IPS-18a (cell line): Measurements from ENCODE around the gene SEMA4D.
"Not testable (repeated sequence)": the region's sequence is repeated elsewhere in the genome, so short reads cannot be mapped to it uniquely, and the experiment has no call there.

Source experiments
- H3K27ac ChIP-seq: one replicate; pipeline ENCODE4 v1.5.1; 2013; ENCODE audit warnings: low read length
- H3K27me3 ChIP-seq: one replicate; pipeline ENCODE4 v1.6.1; 2013; ENCODE audit warnings: mild to moderate bottlenecking, low read length; ENCODE audit not compliant: control insufficient read depth, insufficient read depth
- H3K36me3 ChIP-seq: one replicate; pipeline ENCODE4 v1.6.1; 2013; ENCODE audit warnings: low read depth, low read length; ENCODE audit not compliant: control insufficient read depth
- H3K4me1 ChIP-seq: one replicate; pipeline ENCODE4 v1.6.1; 2013; ENCODE audit warnings: low read depth, low read length; ENCODE audit not compliant: control insufficient read depth
- H3K4me3 ChIP-seq: one replicate; pipeline ENCODE4 v1.5.1; 2013; ENCODE audit warnings: low read length
- H3K9ac ChIP-seq: one replicate; pipeline ENCODE4 v1.6.1; 2013; ENCODE audit warnings: mild to moderate bottlenecking, low read length, moderate library complexity
- H3K9me3 ChIP-seq: one replicate; pipeline ENCODE4 v1.6.1; 2013; ENCODE audit warnings: low read depth, low read length; ENCODE audit not compliant: control insufficient read depth

SEMA4D gene

GRCh38 chr9:89486681-89487080 lies 11.2 kb downstream of the SEMA4D start:
- Histone ChIP-seq H3K27ac (no peak overlapping the region), H3K4me3 (no peak overlapping the region), H3K27me3 (no peaks in the 10 kb centered on the region), H3K4me1 (peaks cover 10% of the 10 kb centered on the region), H3K9me3 (no peaks in the 10 kb centered on the region), H3K36me3 (no peaks in the 10 kb centered on the region), H3K9ac (no peak overlapping the region)

- Histone ChIP-seq H3K9ac (no peak overlapping the region), H3K4me3 (no peak overlapping the region), H3K4me1 (peaks cover 2% of the 10 kb centered on the region), H3K27me3 (no peaks in the 10 kb centered on the region), H3K9me3 (no peaks in the 10 kb centered on the region), H3K27ac (no peak overlapping the region), H3K36me3 (no peaks in the 10 kb centered on the region)
These were observed 13.2 kb downstream of the SEMA4D start for GRCh38 chr9:89484475-89485404.

GRCh38 chr9:89483592-89484474 lies 14.1 kb downstream of the SEMA4D start:
- Histone ChIP-seq H3K36me3 (peaks cover 3% of the 10 kb centered on the region), H3K9me3 (no peaks in the 10 kb centered on the region), H3K9ac (no peak overlapping the region), H3K4me1 (no peaks in the 10 kb centered on the region), H3K4me3 (no peak overlapping the region), H3K27ac (no peak overlapping the region), H3K27me3 (no peaks in the 10 kb centered on the region)

- Histone ChIP-seq H3K27me3 (no peaks in the 10 kb centered on the region), H3K4me1 (peaks cover 3% of the 10 kb centered on the region), H3K9me3 (no peaks in the 10 kb centered on the region), H3K4me3 (no peak overlapping the region), H3K36me3 (peaks cover 3% of the 10 kb centered on the region), H3K9ac (no peak overlapping the region), H3K27ac (no peak overlapping the region)
These were observed 15.0 kb downstream of the SEMA4D start for GRCh38 chr9:89482901-89483361.

GRCh38 chr9:89482056-89482851 lies 15.7 kb downstream of the SEMA4D start:
- Histone ChIP-seq H3K4me3 (no peak overlapping the region), H3K9me3 (no peaks in the 10 kb centered on the region), H3K4me1 (peaks cover 3% of the 10 kb centered on the region), H3K36me3 (peaks cover 3% of the 10 kb centered on the region), H3K27ac (no peak overlapping the region), H3K9ac (no peak overlapping the region), H3K27me3 (no peaks in the 10 kb centered on the region)

- Histone ChIP-seq H3K27ac (no peak overlapping the region), H3K4me1 (peaks cover 3% of the 10 kb centered on the region), H3K9ac (no peak overlapping the region)
These were observed 16.4 kb downstream of the SEMA4D start for GRCh38 chr9:89481538-89481915.

GRCh38 chr9:89480825-89481537 lies 16.9 kb downstream of the SEMA4D start:
- no peak overlapping the region for H3K4me3 ChIP-seq

More at GRCh38 chr9:89481538-89481915, 16.4 kb downstream of the SEMA4D start:
- H3K4me3 ChIP-seq, result no peak overlapping the region
- peaks cover 3% of the 10 kb centered on the region for H3K36me3 ChIP-seq
- H3K27me3 ChIP-seq, result no peaks in the 10 kb centered on the region
- no peaks in the 10 kb centered on the region for H3K9me3 ChIP-seq

GRCh38 chr9:89480372-89480771 lies 17.5 kb downstream of the SEMA4D start:
- not testable (repeated sequence) for H3K9me3 ChIP-seq, H3K4me1 ChIP-seq, H3K36me3 ChIP-seq, H3K4me3 ChIP-seq, H3K27ac ChIP-seq, H3K9ac ChIP-seq, H3K27me3 ChIP-seq

More at GRCh38 chr9:89480825-89481537, 16.9 kb downstream of the SEMA4D start:
- H3K27ac ChIP-seq, result no peak overlapping the region
- peaks cover 3% of the 10 kb centered on the region for H3K36me3 ChIP-seq
- H3K9ac ChIP-seq, result no peak overlapping the region
- peaks cover 3% of the 10 kb centered on the region for H3K4me1 ChIP-seq
- H3K9me3 ChIP-seq, result no peaks in the 10 kb centered on the region
- H3K27me3 ChIP-seq, result no peaks in the 10 kb centered on the region

GRCh38 chr9:89479669-89480011 lies 18.3 kb downstream of the SEMA4D start:
- H3K4me1 ChIP-seq, H3K9me3 ChIP-seq: not testable (repeated sequence)

GRCh38 chr9:89478821-89479668 lies 18.9 kb downstream of the SEMA4D start:
- no peak overlapping the region for H3K4me3 ChIP-seq
- no peak overlapping the region for H3K27ac ChIP-seq
- peaks cover 3% of the 10 kb centered on the region for H3K36me3 ChIP-seq
- H3K27me3 ChIP-seq, result no peaks in the 10 kb centered on the region
- no peaks in the 10 kb centered on the region for H3K9me3 ChIP-seq
- no peak overlapping the region for H3K9ac ChIP-seq
- H3K4me1 ChIP-seq, result peaks cover 3% of the 10 kb centered on the region

More at GRCh38 chr9:89479669-89480011, 18.3 kb downstream of the SEMA4D start:
- not testable (repeated sequence) for H3K9ac ChIP-seq, H3K4me3 ChIP-seq, H3K27me3 ChIP-seq, H3K36me3 ChIP-seq, H3K27ac ChIP-seq
